Measurements from ENCODE around the gene JADE1.

Gene JADE1

DNA sequence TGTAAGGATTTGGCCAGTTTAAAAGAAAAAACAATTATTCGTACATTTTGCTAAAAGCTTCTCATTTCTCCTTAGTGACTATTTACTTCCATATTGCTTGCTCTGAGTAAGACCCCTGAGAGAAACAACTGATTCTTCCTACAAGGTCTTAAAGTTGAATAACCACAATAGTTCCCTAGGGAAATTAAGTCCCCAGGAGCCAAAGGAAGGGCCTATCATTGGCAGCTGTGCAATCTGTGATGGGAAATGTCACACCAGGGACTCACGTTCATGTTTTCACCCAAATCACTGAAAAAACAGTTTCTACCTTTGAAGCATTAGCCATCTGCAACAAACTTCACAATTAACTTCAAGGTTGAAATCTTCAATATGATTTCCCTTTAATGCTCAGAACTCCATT is 66.7 kb downstream of the JADE1 start:
- Histone ChIP-seq H2AFZ (ENCODE audit: low read length, unreplicated experiment) (no peak overlapping the region), H3K27ac (ENCODE audit: low read depth, low read length) (no peak overlapping the region), H3K27me3 (ENCODE audit: insufficient read depth, low read length) (no peaks in the 10 kb centered on the region), H3K79me2 (ENCODE audit: control insufficient read depth, insufficient read depth, low read length, unreplicated experiment) (no peaks in the 10 kb centered on the region), H3K4me3 (ENCODE audit: low read depth, low read length) (no peak overlapping the region), H3K36me3 (ENCODE audit: insufficient read depth, low read length) (peaks cover 18% of the 10 kb centered on the region), H3K4me1 (ENCODE audit: control insufficient read depth, insufficient read depth, low read length, unreplicated experiment) (peaks cover 23% of the 10 kb centered on the region)

DNA sequence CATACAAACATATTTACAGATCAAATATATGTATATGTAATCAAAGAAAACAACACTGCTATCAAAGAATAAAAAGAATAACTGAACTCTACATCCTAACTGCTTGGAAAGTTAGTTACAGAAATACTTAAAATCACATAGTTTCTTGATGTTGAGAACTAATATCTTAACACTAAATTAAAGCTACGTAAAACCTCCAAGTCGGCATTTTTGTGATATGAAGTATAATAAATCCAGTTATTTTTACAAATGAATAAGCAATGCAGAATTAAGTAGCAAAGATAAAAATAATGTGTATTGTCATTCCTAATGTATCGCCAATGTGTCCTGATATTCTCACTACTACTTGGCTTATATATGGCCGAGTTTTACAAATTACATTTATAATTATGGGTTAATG is 68.4 kb downstream of the JADE1 start:
- Histone ChIP-seq H3K27ac (ENCODE audit: low read depth, low read length) (no peak overlapping the region), H3K79me2 (ENCODE audit: control insufficient read depth, insufficient read depth, low read length, unreplicated experiment) (no peaks in the 10 kb centered on the region), H2AFZ (ENCODE audit: low read length, unreplicated experiment) (no peak overlapping the region), H3K4me3 (ENCODE audit: low read depth, low read length) (no peak overlapping the region), H3K27me3 (ENCODE audit: insufficient read depth, low read length) (no peaks in the 10 kb centered on the region), H3K4me1 (ENCODE audit: control insufficient read depth, insufficient read depth, low read length, unreplicated experiment) (peaks cover 8% of the 10 kb centered on the region), H3K36me3 (ENCODE audit: insufficient read depth, low read length) (peaks cover 7% of the 10 kb centered on the region; the same call in 1 of the 2 replicates)

DNA sequence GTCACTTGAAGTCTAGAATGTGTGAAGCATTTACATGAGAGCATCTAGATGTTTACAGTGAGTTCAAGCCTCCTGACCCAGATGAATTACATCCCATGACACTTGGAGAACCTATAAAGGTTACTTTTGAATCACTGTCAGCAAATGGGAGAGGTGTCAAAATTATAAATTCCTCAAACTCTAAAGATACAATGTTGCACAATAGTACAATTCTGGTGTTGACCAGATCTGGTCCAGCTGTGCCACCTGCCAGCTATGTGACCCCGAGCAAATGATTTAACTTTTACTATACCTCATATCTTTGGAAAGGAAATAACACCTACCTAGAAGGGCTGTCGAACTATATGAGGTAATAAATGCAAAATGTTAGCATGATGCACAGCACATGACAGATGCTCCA is 69.8 kb downstream of the JADE1 start:
- H2AFZ ChIP-seq (ENCODE audit: low read length, unreplicated experiment), result no peak overlapping the region

DNA sequence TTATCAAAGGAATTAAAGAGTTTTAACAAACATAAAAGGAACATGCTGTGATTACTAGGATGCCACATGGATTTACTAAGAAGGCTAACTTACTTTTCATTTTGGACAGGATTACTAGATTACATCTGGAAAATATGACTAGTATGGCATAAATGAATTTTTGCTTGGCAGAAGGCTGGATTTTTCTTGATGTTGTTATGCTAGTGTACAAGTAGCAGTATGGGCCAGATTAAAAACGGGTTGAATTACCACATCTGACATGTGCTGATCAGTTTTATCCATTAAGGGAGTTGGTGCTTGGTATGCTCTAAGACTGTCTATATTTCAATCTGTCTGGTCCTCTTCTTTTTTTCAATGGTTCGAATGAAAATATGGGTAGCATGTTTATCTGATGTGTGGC is 70.5 kb downstream of the JADE1 start:
- no peaks in the 10 kb centered on the region for H3K27me3 ChIP-seq (ENCODE audit: insufficient read depth, low read length)
- no peaks in the 10 kb centered on the region for H3K79me2 ChIP-seq (ENCODE audit: control insufficient read depth, insufficient read depth, low read length, unreplicated experiment)
- no peak overlapping the region for H3K4me3 ChIP-seq (ENCODE audit: low read depth, low read length)
- H3K36me3 ChIP-seq (ENCODE audit: insufficient read depth, low read length), result no peaks in the 10 kb centered on the region
- H2AFZ ChIP-seq (ENCODE audit: low read length, unreplicated experiment), result no peak overlapping the region
- H3K4me1 ChIP-seq (ENCODE audit: control insufficient read depth, insufficient read depth, low read length, unreplicated experiment), result peaks cover 8% of the 10 kb centered on the region
- no peak overlapping the region for H3K27ac ChIP-seq (ENCODE audit: low read depth, low read length)

More for the DNA sequence above, 69.8 kb downstream of the JADE1 start:
- Histone ChIP-seq H3K27me3 (ENCODE audit: insufficient read depth, low read length) (no peaks in the 10 kb centered on the region), H3K4me3 (ENCODE audit: low read depth, low read length) (no peak overlapping the region), H3K36me3 (ENCODE audit: insufficient read depth, low read length) (no peaks in the 10 kb centered on the region), H3K27ac (ENCODE audit: low read depth, low read length) (no peak overlapping the region), H3K4me1 (ENCODE audit: control insufficient read depth, insufficient read depth, low read length, unreplicated experiment) (peaks cover 8% of the 10 kb centered on the region), H3K79me2 (ENCODE audit: control insufficient read depth, insufficient read depth, low read length, unreplicated experiment) (no peaks in the 10 kb centered on the region)

DNA sequence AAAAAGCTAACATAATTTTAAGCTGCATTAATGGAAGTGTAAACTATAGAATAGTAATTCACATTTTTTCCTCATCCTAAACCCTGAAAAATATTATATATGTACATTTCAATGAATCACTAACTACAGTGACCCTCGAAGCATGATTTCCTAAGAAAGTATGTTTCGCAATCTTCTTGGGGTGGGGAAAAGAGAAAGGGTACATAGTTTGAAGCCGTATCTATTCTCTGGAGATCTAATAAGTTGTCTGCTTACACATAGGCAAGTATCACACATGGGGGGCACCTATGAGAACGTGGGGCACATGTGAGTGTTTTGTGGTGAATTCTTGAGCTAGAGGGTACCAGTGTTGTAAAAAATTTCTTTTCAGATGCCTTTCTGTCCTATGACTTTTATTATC is 71.2 kb downstream of the JADE1 start:
- Histone ChIP-seq H2AFZ (ENCODE audit: low read length, unreplicated experiment) (no peak overlapping the region), H3K27me3 (ENCODE audit: insufficient read depth, low read length) (no peaks in the 10 kb centered on the region), H3K79me2 (ENCODE audit: control insufficient read depth, insufficient read depth, low read length, unreplicated experiment) (no peaks in the 10 kb centered on the region), H3K36me3 (ENCODE audit: insufficient read depth, low read length) (no peaks in the 10 kb centered on the region), H3K27ac (ENCODE audit: low read depth, low read length) (no peak overlapping the region), H3K4me3 (ENCODE audit: low read depth, low read length) (no peak overlapping the region), H3K4me1 (ENCODE audit: control insufficient read depth, insufficient read depth, low read length, unreplicated experiment) (peaks cover 8% of the 10 kb centered on the region)

DNA sequence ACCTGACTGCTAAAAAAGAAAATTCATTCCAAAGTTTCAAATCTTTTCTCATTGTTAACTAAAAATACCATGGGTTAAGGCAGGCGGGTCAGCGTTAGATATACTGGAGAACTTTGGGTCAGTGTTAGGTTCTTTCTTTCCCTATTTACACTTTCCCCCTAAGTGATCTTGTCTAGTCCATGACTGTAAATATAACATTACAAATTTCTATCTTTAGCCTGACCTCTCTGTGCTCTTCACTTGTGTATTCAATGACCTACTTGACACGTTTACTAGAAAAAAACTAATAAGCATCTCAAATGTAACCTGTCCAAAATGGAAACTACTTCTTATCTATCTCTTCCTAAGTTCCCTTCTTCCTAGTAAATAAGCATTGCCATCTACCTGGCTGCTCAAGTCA is 95.3 kb downstream of the JADE1 start:
- Histone ChIP-seq H3K27me3 (ENCODE audit: insufficient read depth, low read length) (no peaks in the 10 kb centered on the region), H3K36me3 (ENCODE audit: insufficient read depth, low read length) (no peaks in the 10 kb centered on the region; the same call in 1 of the 2 replicates), H3K79me2 (ENCODE audit: control insufficient read depth, insufficient read depth, low read length, unreplicated experiment) (no peaks in the 10 kb centered on the region), H3K27ac (ENCODE audit: low read depth, low read length) (no peak overlapping the region), H3K4me1 (ENCODE audit: control insufficient read depth, insufficient read depth, low read length, unreplicated experiment) (no peaks in the 10 kb centered on the region), H3K4me3 (ENCODE audit: low read depth, low read length) (no peak overlapping the region), H2AFZ (ENCODE audit: low read length, unreplicated experiment) (no peak overlapping the region)

DNA sequence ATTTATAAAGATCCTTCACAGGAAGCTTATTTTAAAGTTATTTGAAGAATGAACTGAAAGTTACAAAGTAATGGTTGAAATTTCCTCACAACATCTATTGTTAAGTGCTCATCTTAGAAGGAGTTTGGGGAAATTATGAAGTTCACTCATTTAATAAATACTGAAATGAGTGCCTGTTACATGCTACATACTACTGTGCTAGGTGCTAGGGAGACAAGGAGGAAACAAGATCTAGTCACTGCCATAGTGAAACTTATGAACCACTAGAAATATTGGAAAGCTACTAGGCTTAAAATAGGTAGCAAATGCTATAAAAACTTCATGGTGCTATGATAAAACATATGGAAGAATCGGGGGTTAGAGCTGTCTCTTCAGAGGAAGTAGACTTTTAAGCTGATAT is 97.1 kb downstream of the JADE1 start:
- Histone ChIP-seq H3K4me3 (ENCODE audit: low read depth, low read length) (no peak overlapping the region), H3K27ac (ENCODE audit: low read depth, low read length) (no peak overlapping the region), H3K4me1 (ENCODE audit: control insufficient read depth, insufficient read depth, low read length, unreplicated experiment) (no peaks in the 10 kb centered on the region), H3K27me3 (ENCODE audit: insufficient read depth, low read length) (no peaks in the 10 kb centered on the region), H3K79me2 (ENCODE audit: control insufficient read depth, insufficient read depth, low read length, unreplicated experiment) (no peaks in the 10 kb centered on the region), H3K36me3 (ENCODE audit: insufficient read depth, low read length) (no peaks in the 10 kb centered on the region; the same call in 1 of the 2 replicates), H2AFZ (ENCODE audit: low read length, unreplicated experiment) (no peak overlapping the region)

DNA sequence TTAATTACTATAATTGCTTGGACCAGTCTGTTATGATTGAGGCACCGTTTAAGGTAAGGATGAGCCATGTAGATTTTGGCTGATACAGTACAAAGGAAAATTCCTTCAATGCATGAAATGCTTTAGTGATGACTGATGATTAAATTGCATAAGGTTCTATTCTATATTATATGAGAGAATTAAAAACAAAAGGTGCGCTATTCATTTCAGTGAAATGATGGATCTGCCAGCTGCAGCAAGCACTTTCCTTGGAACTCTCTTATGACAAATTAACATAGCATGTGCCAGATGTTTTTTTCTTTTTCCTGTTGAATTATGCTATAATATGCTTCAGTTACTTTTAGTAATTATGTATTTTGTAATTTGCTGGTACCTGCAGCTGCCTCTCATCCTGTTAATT is 98.5 kb downstream of the JADE1 start:
- Histone ChIP-seq H2AFZ (ENCODE audit: low read length, unreplicated experiment) (no peak overlapping the region), H3K79me2 (ENCODE audit: control insufficient read depth, insufficient read depth, low read length, unreplicated experiment) (no peaks in the 10 kb centered on the region), H3K27me3 (ENCODE audit: insufficient read depth, low read length) (no peaks in the 10 kb centered on the region), H3K27ac (ENCODE audit: low read depth, low read length) (no peak overlapping the region), H3K36me3 (ENCODE audit: insufficient read depth, low read length) (no peaks in the 10 kb centered on the region), H3K4me3 (ENCODE audit: low read depth, low read length) (no peak overlapping the region), H3K4me1 (ENCODE audit: control insufficient read depth, insufficient read depth, low read length, unreplicated experiment) (no peaks in the 10 kb centered on the region)

DNA sequence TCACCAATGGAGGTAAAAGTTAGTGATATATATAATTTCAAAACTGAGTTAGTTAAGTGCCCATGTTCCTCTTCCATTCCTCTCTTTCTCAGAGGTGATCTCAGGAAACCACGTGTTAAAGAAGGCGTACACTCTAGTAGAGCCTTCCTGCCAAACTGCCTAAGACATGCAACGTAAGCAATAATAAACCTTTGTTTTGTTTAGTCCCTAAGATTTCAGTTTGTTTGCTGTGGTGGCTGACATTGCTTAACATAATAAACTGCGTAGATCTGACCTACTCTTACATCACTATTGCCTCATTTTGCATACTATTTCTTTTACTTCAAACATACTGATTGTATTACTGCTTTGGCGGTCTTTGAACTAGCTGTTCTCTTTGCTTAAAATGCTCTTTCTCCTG is 99.2 kb downstream of the JADE1 start:
- Histone ChIP-seq H2AFZ (ENCODE audit: low read length, unreplicated experiment) (no peak overlapping the region), H3K27me3 (ENCODE audit: insufficient read depth, low read length) (no peaks in the 10 kb centered on the region), H3K4me3 (ENCODE audit: low read depth, low read length) (no peak overlapping the region), H3K27ac (ENCODE audit: low read depth, low read length) (no peak overlapping the region), H3K79me2 (ENCODE audit: control insufficient read depth, insufficient read depth, low read length, unreplicated experiment) (no peaks in the 10 kb centered on the region), H3K4me1 (ENCODE audit: control insufficient read depth, insufficient read depth, low read length, unreplicated experiment) (no peaks in the 10 kb centered on the region), H3K36me3 (ENCODE audit: insufficient read depth, low read length) (no peaks in the 10 kb centered on the region)

DNA sequence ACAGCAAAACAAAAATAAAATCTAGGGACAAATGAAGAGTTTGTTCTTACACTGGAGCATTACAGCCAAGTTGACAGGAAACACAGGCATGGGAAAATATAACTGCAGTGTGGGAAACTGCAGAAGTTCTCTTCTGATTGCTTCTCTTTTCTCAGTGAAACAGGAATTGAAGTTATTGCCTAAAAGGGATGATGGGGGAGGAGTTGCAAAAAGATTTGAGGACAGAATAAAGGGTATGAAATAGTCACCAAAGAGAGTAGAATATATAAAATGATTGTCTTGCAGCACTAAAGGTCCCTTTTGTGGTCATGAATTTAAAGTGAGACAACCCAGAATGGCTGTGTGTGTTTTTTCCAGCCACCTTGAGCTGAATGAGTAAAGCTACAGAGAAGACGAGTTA is 103.7 kb downstream of the JADE1 start:
- Histone ChIP-seq H3K36me3 (ENCODE audit: insufficient read depth, low read length) (0 out of 2 replicates have a peak, but pooled peaks cover 3% of the 10 kb centered on the region), H2AFZ (ENCODE audit: low read length, unreplicated experiment) (no peak overlapping the region), H3K4me3 (ENCODE audit: low read depth, low read length) (no peak overlapping the region), H3K27me3 (ENCODE audit: insufficient read depth, low read length) (no peaks in the 10 kb centered on the region), H3K4me1 (ENCODE audit: control insufficient read depth, insufficient read depth, low read length, unreplicated experiment) (no peaks in the 10 kb centered on the region), H3K27ac (ENCODE audit: low read depth, low read length) (no peak overlapping the region), H3K79me2 (ENCODE audit: control insufficient read depth, insufficient read depth, low read length, unreplicated experiment) (no peaks in the 10 kb centered on the region)

DNA sequence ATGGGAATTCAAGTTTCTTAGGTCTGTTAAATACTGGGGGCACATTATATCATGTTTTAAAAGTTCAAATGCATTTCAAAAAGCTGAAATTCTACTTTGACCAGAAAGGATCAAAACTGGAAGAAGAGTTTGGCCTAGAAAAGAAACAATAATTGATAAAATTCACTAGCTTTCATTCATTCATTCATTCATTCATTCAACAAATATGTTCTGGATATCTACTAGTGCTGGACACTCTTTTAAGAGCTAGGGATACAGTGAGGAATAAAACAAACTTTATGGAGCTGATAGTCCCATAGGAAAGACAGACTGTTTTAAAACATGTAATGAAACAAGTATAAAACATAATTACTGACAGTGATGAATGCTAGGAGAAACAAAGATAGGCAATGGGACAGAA is 106.0 kb downstream of the JADE1 start:
- H3K4me3 ChIP-seq (ENCODE audit: low read depth, low read length), result no peak overlapping the region
- no peak overlapping the region for H2AFZ ChIP-seq (ENCODE audit: low read length, unreplicated experiment)
- H3K79me2 ChIP-seq (ENCODE audit: control insufficient read depth, insufficient read depth, low read length, unreplicated experiment), result no peaks in the 10 kb centered on the region
- H3K4me1 ChIP-seq (ENCODE audit: control insufficient read depth, insufficient read depth, low read length, unreplicated experiment), result no peaks in the 10 kb centered on the region
- no peak overlapping the region for H3K27ac ChIP-seq (ENCODE audit: low read depth, low read length)
- H3K27me3 ChIP-seq (ENCODE audit: insufficient read depth, low read length), result no peaks in the 10 kb centered on the region
- H3K36me3 ChIP-seq (ENCODE audit: insufficient read depth, low read length), result 0 out of 2 replicates have a peak, but pooled peaks cover 3% of the 10 kb centered on the region

All from ACC112 (cell line).